HEK293T (cell line): ENCODE results near the gene TBC1D14.
A peak's percentile ranks its signal among the peaks of the same experiment; 100 is the strongest.

Experiments
- CTCF ChIA-PET: fragments of 350-600 bp; formaldehyde crosslinking; extraction: SDS; loops from one replicate; lab custom pipeline; 2021; ENCODE audit warnings: antibody characterized with exemption, inconsistent platforms; lab: Yijun Ruan, JAX
- POLR2A ChIA-PET: fragments of 350-600 bp; formaldehyde crosslinking; extraction: SDS; loops from one replicate; lab custom pipeline; 2020; ENCODE audit warnings: antibody characterized with exemption, inconsistent platforms; lab: Yijun Ruan, JAX
- DNase-seq: peaks from one replicate; pipeline ENCODE4 v3.0.0; 2012; ENCODE audit warnings: mixed read lengths; ENCODE audit errors: extremely low spot score
- ARNT ChIP-seq: fragments of 450-650 bp; IDR thresholded peaks from 2 replicates; pipeline ENCODE4 v1.6.1; 2017; ENCODE audit warnings: mild to moderate bottlenecking
- BHLHE40 ChIP-seq: fragments of 450-650 bp; IDR thresholded peaks from 2 replicates; pipeline ENCODE4 v1.6.1; 2016; ENCODE audit warnings: mild to moderate bottlenecking, moderate library complexity, borderline replicate concordance
- CTBP1 ChIP-seq: fragments of 450-650 bp; IDR thresholded peaks from 2 replicates; pipeline ENCODE4 v1.6.1; 2016; ENCODE audit warnings: borderline replicate concordance
- ELF4 ChIP-seq: fragments of 450-650 bp; IDR thresholded peaks from 2 replicates; pipeline ENCODE4 v1.6.1; 2017; ENCODE audit warnings: antibody characterized with exemption
- FOXA1 ChIP-seq: fragments of 450-650 bp; IDR thresholded peaks from 2 replicates; pipeline ENCODE4 v1.6.1; 2016; ENCODE audit warnings: mild to moderate bottlenecking
- FOXK2 ChIP-seq: fragments of 450-650 bp; IDR thresholded peaks from 2 replicates; pipeline ENCODE4 v1.6.1; 2016; ENCODE audit warnings: mild to moderate bottlenecking
- FOXM1 ChIP-seq: fragments of 450-650 bp; IDR thresholded peaks from 2 replicates; pipeline ENCODE4 v1.6.1; 2017; ENCODE audit warnings: mild to moderate bottlenecking, borderline replicate concordance
- HDGF ChIP-seq: fragments of 450-650 bp; IDR thresholded peaks from 2 replicates; pipeline ENCODE4 v1.6.1; 2017; ENCODE audit warnings: antibody characterized with exemption, borderline replicate concordance
- L3MBTL2 ChIP-seq: fragments of 450-650 bp; conservative IDR thresholded peaks from 2 replicates; pipeline ENCODE4 v1.6.1; 2016; ENCODE audit warnings: mild to moderate bottlenecking
- LEF1 ChIP-seq: fragments of 450-650 bp; IDR thresholded peaks from 2 replicates; pipeline ENCODE4 v1.6.1; 2017; ENCODE audit warnings: mild to moderate bottlenecking, borderline replicate concordance
- NFRKB ChIP-seq: fragments of 450-650 bp; IDR thresholded peaks from 2 replicates; pipeline ENCODE4 v1.6.1; 2016; ENCODE audit warnings: mild to moderate bottlenecking, moderate library complexity
- SP1 ChIP-seq: fragments of 450-650 bp; IDR thresholded peaks from 2 replicates; pipeline ENCODE4 v1.6.1; 2017
- SUZ12 ChIP-seq: fragments of 450-650 bp; IDR thresholded peaks from 2 replicates; pipeline ENCODE4 v1.6.1; 2016; ENCODE audit warnings: mild to moderate bottlenecking
- TARDBP ChIP-seq: fragments of 450-650 bp; IDR thresholded peaks from 2 replicates; pipeline ENCODE4 v1.6.1; 2016
- ZNF384 ChIP-seq: fragments of 450-650 bp; IDR thresholded peaks from 2 replicates; pipeline ENCODE4 v1.6.1; 2016
- TF ChIP-seq, protein P1 (sequence below): fragments of 450-650 bp; IDR thresholded peaks from 2 replicates; pipeline ENCODE4 v1.6.1; 2016

Gene TBC1D14

DNA sequence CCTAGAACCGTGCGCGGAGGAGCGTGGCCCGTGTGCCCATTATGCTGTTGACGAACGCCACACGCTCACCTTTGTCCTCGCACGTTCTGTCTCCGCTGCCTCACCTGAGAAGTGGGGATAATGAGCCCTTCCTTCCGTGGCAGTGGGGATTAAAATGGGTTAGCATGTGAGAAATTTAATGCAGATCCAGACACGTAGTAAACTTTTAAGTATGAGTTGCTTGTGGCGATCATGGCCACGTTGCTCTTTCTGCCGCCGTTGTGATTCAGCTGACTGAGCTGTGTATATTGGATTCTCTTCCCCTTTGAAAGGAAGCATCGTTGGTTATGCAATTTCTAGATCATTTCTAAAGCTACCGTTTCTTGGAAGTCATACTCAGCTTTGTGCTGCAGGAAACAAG, 16.5 kb downstream of the TBC1D14 start:
- CTCF ChIA-PET: interaction anchor here (1.0 kb wide), 1 partner anchor 19 kb away, joined by 3 read pairs; no protein-coding TSS in a partner anchor
- TF ChIP-seq ZNF384: no peak
- TF ChIP-seq TARDBP: no peak
- no peak for TF ChIP-seq HDGF
- no peak for DNase-seq
- POLR2A ChIA-PET: no interaction called here

DNA sequence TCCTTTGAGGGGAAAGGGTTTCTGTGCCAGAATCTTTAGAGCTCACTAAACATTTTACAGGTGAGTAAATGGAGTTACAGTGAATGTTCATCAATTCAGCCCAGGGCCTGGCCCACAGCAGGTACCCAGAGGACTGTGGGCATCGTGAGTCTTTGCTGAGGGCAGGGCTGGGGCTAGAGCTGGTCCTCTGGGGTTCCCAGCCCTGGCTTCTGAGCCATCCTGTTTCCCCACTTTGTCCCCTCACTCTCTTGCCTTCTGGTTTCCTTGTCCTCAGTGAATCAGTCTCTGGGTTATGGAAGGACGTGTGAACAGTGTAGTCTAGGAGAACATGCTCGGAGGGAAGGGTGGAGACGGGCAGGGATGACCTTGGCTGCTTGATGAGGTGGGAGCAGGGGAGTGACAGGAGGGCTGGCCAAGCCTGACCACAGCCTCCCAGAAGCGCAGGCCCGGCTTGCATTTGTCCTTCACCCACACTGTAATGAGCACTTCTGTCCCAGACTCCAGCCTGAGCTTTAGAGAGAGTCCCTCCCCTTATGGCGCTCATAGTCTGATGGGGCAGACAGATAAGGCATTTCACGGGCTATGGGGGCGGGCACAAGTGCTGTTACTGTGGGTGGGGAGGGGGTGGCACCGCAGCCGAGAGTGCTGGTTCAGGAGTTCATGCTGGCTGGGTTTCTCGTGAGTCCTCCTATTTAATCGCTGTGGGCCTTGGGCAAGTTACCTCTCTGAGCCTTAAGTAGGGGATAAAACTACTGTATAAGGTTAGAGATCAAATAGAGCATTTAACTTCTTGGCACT, 17.3 kb downstream of the TBC1D14 start:
- POLR2A ChIA-PET: no interaction called here
- CTCF ChIA-PET: interaction anchor here (0.6 to 1.0 kb wide), 3 partner anchors 9 to 225 kb away, joined by 3 to 7 read pairs (median 3); no protein-coding TSS in a partner anchor
- TF ChIP-seq HDGF: no peak
- TF ChIP-seq ZNF384: no peak
- TF ChIP-seq SUZ12: no peak
- no peak for TF ChIP-seq SP1
- TF ChIP-seq BHLHE40: no peak
- no peak for TF ChIP-seq NFRKB
- TF ChIP-seq, protein P1, sequence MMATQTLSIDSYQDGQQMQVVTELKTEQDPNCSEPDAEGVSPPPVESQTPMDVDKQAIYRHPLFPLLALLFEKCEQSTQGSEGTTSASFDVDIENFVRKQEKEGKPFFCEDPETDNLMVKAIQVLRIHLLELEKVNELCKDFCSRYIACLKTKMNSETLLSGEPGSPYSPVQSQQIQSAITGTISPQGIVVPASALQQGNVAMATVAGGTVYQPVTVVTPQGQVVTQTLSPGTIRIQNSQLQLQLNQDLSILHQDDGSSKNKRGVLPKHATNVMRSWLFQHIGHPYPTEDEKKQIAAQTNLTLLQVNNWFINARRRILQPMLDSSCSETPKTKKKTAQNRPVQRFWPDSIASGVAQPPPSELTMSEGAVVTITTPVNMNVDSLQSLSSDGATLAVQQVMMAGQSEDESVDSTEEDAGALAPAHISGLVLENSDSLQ: no peak
- TF ChIP-seq L3MBTL2: no peak
- no peak for TF ChIP-seq FOXM1
- TF ChIP-seq CTBP1: no peak
- TF ChIP-seq LEF1: no peak
- DNase-seq: peak; percentile 57

DNA sequence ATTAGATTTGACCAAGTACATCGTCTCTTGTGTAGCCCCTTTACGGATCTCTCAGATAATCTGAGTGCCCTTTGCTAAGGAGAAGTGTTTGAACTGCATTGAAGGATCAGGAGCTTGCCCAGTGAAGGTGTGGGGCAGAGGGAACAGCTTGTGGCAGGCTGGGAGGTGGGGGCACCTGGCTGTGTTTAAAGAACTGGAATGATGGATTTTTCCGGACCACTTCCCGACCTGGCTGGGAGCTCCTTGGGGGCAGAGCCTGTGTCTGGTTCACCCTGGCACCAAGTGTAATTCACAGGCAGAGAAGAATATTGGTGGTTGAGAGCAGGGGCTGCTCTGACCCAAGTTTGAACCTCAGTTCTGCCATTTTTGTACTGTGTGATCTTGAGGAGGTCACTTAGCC, 18.5 kb downstream of the TBC1D14 start:
- CTCF ChIA-PET: no interaction called here
- no peak for DNase-seq
- POLR2A ChIA-PET: no interaction called here
- no peak for TF ChIP-seq SP1
- no peak for TF ChIP-seq ELF4
- TF ChIP-seq FOXA1: no peak
- TF ChIP-seq CTBP1: no peak
- no peak for TF ChIP-seq SUZ12
- TF ChIP-seq ZNF384: no peak
- no peak for TF ChIP-seq TARDBP
- no peak for TF ChIP-seq NFRKB
- TF ChIP-seq HDGF: no peak
- no peak for TF ChIP-seq FOXM1

GRCh38 chr4:6929339-6929811, 19.7 kb downstream of the TBC1D14 start:
- POLR2A ChIA-PET: interaction anchor here (0.9 kb wide), 1 partner anchor 16 kb away, joined by 3 read pairs; no protein-coding TSS in a partner anchor
- no peak for DNase-seq
- TF ChIP-seq ARNT (no peak), FOXA1 (no peak), FOXK2 (no peak), ELF4 (no peak), LEF1 (no peak), ZNF384 (no peak)
- TF ChIP-seq, protein P1: no peak
- CTCF ChIA-PET: no interaction called here

GRCh38 chr4:6929812-6930464, 20.3 kb downstream of the TBC1D14 start:
- no peak for DNase-seq
- ChIA-PET POLR2A (interaction anchor here (0.9 kb wide), 1 partner anchor 15 kb away, joined by 3 read pairs; no protein-coding TSS in a partner anchor), CTCF (no interaction called here)
- TF ChIP-seq TARDBP (no peak), SUZ12 (no peak), L3MBTL2 (no peak), FOXK2 (no peak), BHLHE40 (no peak), ELF4 (no peak), ZNF384 (no peak)

DNA sequence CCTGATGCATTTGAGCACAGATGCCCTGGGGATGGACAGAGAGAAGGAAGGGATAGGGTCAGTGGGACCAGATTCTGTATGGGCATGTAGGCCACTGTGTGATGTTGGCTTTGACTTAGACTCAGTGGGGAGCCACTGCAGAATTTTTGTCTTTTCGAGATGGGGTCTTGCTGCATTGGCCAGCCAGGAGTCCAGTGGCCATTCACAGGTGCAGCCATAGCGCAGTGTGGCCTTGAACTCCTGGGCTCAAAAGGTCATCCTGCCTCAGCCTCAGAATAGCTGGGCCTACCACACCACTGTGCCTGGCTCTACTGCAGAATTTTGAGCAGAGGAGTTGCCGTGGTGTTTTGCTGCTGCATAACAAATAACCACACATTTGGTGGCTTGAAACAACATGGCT, 22.8 kb downstream of the TBC1D14 start:
- ChIA-PET POLR2A (no interaction called here), CTCF (no interaction called here)
- no peak for TF ChIP-seq ARNT
- no peak for TF ChIP-seq L3MBTL2
- no peak for TF ChIP-seq ZNF384
- TF ChIP-seq ELF4: no peak
- TF ChIP-seq FOXK2: no peak
- no peak for TF ChIP-seq NFRKB
- no peak for TF ChIP-seq TARDBP
- TF ChIP-seq FOXM1: no peak
- TF ChIP-seq HDGF: no peak
- TF ChIP-seq CTBP1: no peak
- DNase-seq: no peak

DNA sequence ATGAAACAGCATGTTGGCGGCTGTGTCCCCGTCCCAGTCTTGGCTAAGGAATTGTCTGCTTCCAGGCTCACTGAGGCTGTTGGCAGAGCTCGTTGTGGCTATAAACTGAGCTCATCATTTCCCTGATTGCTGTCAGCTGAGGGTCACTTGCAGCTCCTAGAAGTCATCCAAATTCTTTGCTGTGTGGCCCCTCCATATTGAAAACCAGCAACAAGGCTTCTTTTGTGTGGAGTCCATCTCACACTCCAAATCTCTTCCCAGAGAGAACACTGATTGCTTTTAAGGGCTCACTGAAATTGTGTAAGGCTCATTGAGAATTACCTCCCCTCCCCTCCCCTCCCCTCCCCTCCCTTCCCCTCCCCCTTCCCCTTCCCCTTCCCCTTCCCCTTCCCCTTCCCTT, 23.3 kb downstream of the TBC1D14 start:
- CTCF ChIA-PET: no interaction called here
- POLR2A ChIA-PET: no interaction called here
- TF ChIP-seq FOXM1 (no peak), FOXA1 (no peak), CTBP1 (no peak), HDGF (no peak), ELF4 (no peak), LEF1 (no peak), SUZ12 (no peak), TARDBP (no peak), FOXK2 (no peak), NFRKB (no peak), BHLHE40 (no peak), SP1 (no peak)
- no peak for DNase-seq
